ENCODE results near the gene PITPNB.

Gene PITPNB

DNA sequence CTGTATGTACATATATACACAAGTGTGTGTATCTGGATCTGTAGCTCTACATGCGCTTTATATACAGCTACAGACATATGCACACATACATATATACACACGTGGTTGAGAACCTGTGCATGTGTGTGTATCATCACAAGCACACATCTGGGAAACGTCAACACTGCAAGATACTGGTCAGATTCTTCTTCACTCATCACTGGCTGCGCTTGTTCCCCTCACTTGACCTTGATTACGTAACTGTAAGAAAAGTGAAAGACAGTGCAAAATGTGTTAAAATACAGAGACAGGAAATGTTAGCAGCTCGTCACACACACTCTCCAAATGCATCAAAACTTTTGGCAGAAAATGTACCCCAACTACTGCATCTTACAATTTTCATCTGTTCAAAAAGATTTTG lies 65.6 kb downstream of the PITPNB start:
- H3K4me1 ChIP-seq (ENCODE audit: control insufficient read depth, insufficient read depth, low read length): peaks cover 24% of the 10 kb centered on the region
- DNase-seq (ENCODE audit: low read depth): no peak
- H3K27me3 ChIP-seq (replicated peaks; ENCODE audit: control insufficient read depth, insufficient read depth, low read length): no peaks in the 10 kb centered on the region
- no peak overlapping the region for H3K4me3 ChIP-seq (ENCODE audit: low read length)
- no peaks in the 10 kb centered on the region for H3K9me3 ChIP-seq (ENCODE audit: control insufficient read depth, low read length)
- peaks cover 82% of the 10 kb centered on the region for H3K36me3 ChIP-seq (ENCODE audit: control insufficient read depth, insufficient read depth, low read length, severe bottlenecking)
- no peak overlapping the region for H3K9ac ChIP-seq (ENCODE audit: low read length)

DNA sequence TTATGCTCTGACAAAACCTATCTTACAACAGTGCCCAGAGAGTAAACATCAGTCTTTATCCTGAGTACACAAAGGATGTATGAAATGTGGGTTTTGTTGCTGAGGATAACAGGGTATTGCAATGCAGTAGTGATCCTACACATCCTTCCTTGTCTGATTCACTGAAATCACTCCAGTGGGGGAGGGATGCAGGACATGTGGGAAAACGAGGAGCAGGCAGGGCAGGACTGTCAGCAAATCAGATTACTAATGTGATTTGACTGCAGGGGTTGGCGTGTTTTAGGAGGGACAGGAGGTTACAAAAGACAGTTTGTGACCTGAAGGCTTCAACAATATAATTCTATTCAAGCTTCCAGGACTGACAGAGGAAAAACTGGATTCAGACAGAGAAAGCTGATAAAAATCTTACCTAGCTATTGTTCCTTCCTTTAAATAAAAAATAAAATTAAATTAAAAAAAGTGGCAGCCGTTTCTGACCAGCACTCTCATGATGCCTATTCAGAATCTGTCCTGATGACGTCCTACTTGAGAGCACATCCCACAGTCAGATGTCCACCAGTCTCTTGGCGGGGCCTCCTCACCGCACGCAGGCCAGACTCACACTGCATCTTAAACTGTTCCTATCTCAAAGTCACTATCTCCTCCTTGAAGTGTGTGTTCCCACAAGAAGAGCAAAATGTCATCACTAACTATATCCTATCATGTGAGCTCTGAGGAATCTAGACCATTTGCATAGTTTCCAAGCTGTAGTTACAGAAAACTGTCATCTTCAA lies 66.9 kb downstream of the PITPNB start:
- no peak overlapping the region for H3K4me3 ChIP-seq (ENCODE audit: low read length)
- peaks cover 78% of the 10 kb centered on the region for H3K36me3 ChIP-seq (ENCODE audit: control insufficient read depth, insufficient read depth, low read length, severe bottlenecking)

DNA sequence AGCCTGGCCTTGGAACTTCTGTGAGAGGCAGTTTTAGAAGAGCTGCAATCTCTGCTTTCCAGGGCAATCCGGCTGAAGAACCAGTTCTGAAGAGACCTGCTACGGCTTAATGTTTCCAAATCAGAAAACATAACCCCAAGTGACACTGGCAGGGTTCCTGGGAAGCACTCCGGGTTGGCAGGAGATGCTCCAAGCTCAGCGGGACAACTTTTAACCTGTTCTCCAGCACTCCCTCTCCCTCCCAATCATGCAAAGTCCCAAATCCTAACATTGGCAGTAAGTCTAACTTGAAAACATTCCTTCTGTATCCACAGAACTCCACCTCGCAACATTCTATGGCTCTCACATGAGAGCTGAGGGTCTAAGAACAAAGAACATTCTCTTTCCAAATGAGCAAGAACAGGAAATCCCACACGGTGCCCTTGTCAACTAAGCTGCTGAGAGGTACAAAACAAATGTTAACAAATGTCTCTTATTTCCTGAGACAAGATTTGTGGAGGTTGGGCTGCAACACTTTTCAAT lies 69.0 kb downstream of the PITPNB start:
- no peak overlapping the region for H3K9ac ChIP-seq (ENCODE audit: low read length)
- DNase-seq (ENCODE audit: low read depth): peak; percentile 53
- H3K27me3 ChIP-seq (replicated peaks; ENCODE audit: control insufficient read depth, insufficient read depth, low read length): no peaks in the 10 kb centered on the region
- H3K36me3 ChIP-seq (ENCODE audit: control insufficient read depth, insufficient read depth, low read length, severe bottlenecking): peaks cover 60% of the 10 kb centered on the region
- H3K9me3 ChIP-seq (ENCODE audit: control insufficient read depth, low read length): no peaks in the 10 kb centered on the region
- H3K4me3 ChIP-seq (ENCODE audit: low read length): no peak overlapping the region
- peaks cover 19% of the 10 kb centered on the region for H3K4me1 ChIP-seq (ENCODE audit: control insufficient read depth, insufficient read depth, low read length)

More for the DNA sequence above, 66.9 kb downstream of the PITPNB start:
- peaks cover 20% of the 10 kb centered on the region for H3K4me1 ChIP-seq (ENCODE audit: control insufficient read depth, insufficient read depth, low read length)
- H3K9ac ChIP-seq (ENCODE audit: low read length): no peak overlapping the region
- H3K9me3 ChIP-seq (ENCODE audit: control insufficient read depth, low read length): no peaks in the 10 kb centered on the region
- no peaks in the 10 kb centered on the region for H3K27me3 ChIP-seq (replicated peaks; ENCODE audit: control insufficient read depth, insufficient read depth, low read length)
- DNase-seq (ENCODE audit: low read depth): peak; percentile 39

DNA sequence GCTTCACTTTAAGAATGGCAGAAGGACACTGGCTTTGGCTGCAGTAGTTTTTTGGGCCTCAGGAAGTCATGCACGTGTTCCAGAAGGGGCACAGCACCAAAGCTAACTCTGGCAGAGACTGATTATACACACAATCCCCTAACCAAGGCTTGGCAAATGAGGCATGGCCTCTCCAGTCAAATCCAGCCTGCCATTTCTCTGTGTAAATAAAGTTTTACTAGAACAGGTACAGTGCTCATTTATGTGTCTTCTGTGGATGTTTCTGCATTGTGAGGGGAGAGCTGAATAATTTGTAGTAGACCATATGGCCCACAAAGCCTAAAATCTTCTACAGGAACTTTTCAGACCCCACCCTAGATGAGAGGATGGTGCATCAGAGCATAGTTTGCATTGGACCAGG lies 71.1 kb downstream of the PITPNB start:
- Histone ChIP-seq H3K36me3 (ENCODE audit: control insufficient read depth, insufficient read depth, low read length, severe bottlenecking) (peaks cover 44% of the 10 kb centered on the region), H3K27me3 (replicated peaks; ENCODE audit: control insufficient read depth, insufficient read depth, low read length) (no peaks in the 10 kb centered on the region), H3K4me3 (ENCODE audit: low read length) (no peak overlapping the region), H3K4me1 (ENCODE audit: control insufficient read depth, insufficient read depth, low read length) (peaks cover 16% of the 10 kb centered on the region), H3K9ac (ENCODE audit: low read length) (no peak overlapping the region), H3K9me3 (ENCODE audit: control insufficient read depth, low read length) (no peaks in the 10 kb centered on the region)
- no peak for DNase-seq (ENCODE audit: low read depth)

DNA sequence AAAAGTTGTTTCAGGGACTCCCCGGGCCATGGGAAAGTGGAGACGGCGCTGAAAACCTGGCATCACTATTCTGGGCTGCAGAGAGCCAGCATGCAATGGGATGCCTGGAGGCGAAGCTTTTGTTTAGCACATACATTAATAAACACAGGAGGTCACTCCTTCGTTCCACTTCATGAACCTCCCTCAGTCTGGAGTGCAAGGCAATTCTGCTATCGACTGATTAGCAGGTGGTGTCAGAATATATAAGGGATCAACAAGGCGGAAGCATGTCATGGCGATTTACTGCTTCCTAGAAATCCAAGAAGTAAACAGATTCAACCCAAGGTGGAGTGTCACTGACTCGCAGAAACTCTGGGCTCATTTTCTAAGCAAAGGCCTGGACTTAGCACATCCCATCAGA lies 72.1 kb downstream of the PITPNB start:
- no peaks in the 10 kb centered on the region for H3K27me3 ChIP-seq (replicated peaks; ENCODE audit: control insufficient read depth, insufficient read depth, low read length)
- H3K4me1 ChIP-seq (ENCODE audit: control insufficient read depth, insufficient read depth, low read length): peaks cover 27% of the 10 kb centered on the region
- no peak for DNase-seq (ENCODE audit: low read depth)
- H3K9ac ChIP-seq (ENCODE audit: low read length): no peak overlapping the region
- H3K36me3 ChIP-seq (ENCODE audit: control insufficient read depth, insufficient read depth, low read length, severe bottlenecking): peaks cover 33% of the 10 kb centered on the region
- H3K4me3 ChIP-seq (ENCODE audit: low read length): no peak overlapping the region
- no peaks in the 10 kb centered on the region for H3K9me3 ChIP-seq (ENCODE audit: control insufficient read depth, low read length)

DNA sequence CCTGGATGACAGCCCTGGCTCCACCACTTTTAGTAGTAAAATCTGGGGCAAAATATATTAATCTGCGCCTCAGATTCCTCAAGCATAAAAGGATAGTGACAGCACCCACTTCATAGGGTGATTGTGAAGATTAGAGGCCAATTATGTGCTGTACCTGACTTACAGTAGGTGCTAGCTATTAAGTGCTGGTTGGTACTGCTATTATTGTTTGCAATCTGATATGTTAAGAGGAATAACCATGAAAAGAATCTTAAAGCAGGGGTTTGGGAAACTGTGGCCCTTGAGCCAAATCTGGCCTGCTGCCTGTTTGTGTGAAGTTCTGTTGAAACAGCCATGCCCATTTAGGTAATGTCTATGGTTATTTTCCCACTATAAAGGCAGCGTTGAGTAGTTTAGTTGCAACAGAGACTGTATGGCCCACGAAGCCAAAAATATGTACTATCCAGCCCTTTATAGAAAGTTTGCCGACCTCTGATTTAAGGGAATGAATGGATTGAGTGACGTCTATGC lies 72.8 kb downstream of the PITPNB start:
- peaks cover 27% of the 10 kb centered on the region for H3K36me3 ChIP-seq (ENCODE audit: control insufficient read depth, insufficient read depth, low read length, severe bottlenecking)
- no peak for DNase-seq (ENCODE audit: low read depth)
- H3K4me3 ChIP-seq (ENCODE audit: low read length): no peak overlapping the region
- H3K27me3 ChIP-seq (replicated peaks; ENCODE audit: control insufficient read depth, insufficient read depth, low read length): no peaks in the 10 kb centered on the region
- no peaks in the 10 kb centered on the region for H3K9me3 ChIP-seq (ENCODE audit: control insufficient read depth, low read length)
- H3K4me1 ChIP-seq (ENCODE audit: control insufficient read depth, insufficient read depth, low read length): peaks cover 28% of the 10 kb centered on the region
- no peak overlapping the region for H3K9ac ChIP-seq (ENCODE audit: low read length)

DNA sequence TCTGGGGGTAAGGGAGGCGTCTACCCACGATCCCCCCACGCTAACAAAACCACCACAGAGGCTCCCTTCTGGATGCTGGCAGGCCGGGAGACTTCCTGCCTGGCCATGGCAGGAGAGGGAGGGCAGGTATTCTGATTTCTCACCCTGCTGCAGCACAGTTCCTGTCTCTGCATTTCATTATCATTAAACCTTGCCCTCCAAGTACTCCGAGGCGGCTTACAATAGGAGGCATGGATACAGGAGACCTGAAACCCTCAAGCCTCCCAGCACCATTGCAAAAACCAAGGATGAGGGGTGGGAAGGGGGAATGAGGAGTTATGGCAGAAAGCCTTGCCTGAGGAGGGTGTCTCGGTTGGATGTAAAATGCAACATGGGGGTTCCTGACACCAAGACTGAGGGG lies 73.4 kb downstream of the PITPNB start:
- Histone ChIP-seq H3K9ac (ENCODE audit: low read length) (no peak overlapping the region), H3K36me3 (ENCODE audit: control insufficient read depth, insufficient read depth, low read length, severe bottlenecking) (peaks cover 21% of the 10 kb centered on the region), H3K9me3 (ENCODE audit: control insufficient read depth, low read length) (no peaks in the 10 kb centered on the region), H3K4me1 (ENCODE audit: control insufficient read depth, insufficient read depth, low read length) (peaks cover 28% of the 10 kb centered on the region), H3K4me3 (ENCODE audit: low read length) (no peak overlapping the region), H3K27me3 (replicated peaks; ENCODE audit: control insufficient read depth, insufficient read depth, low read length) (no peaks in the 10 kb centered on the region)
- DNase-seq (ENCODE audit: low read depth): no peak

DNA sequence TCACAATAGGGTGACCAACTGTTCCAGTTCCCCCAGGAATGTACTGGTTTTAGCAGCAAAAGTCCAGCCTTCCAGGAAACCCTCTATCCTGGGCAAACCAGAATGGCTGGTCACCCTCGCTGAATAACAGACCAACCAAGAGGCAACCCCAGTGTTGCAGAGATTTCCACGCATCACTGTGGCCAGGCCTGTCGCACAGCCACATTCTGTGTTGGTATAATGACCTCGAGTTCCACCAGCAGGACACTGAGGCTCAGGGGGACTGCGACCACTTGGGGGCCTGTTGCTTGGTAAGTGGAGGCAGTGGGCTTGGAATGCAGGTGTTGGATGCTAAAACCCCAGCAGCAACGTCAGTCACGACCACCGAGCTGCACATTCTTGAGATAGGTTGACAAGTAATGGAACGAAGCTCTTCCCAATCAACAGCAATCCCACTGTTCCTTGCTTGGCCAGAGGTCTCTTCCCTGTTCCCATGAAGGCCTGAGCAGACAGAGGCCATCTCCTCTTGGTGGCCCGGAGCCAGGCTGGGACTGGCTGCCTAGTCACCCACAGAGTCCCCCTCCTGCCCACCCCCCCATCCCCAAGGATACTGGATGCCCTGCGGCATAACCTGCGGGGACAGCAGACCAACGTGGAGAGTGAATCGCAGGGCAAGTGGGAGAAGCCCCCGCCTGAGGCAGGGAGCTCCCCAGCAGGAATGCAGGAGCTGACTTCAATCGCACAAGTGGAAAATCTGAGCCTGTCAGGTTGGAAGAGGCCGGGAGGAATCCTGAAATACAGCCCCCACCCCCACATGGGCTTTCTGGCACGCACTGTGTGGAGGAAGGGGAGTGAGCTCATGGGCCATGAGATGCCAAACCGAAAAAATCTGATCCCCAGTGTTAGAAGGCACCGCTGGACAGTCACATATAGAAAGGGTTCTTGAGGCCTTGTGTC lies 74.1 kb downstream of the PITPNB start:
- Histone ChIP-seq H3K9me3 (ENCODE audit: control insufficient read depth, low read length) (no peaks in the 10 kb centered on the region), H3K27me3 (replicated peaks; ENCODE audit: control insufficient read depth, insufficient read depth, low read length) (no peaks in the 10 kb centered on the region), H3K9ac (ENCODE audit: low read length) (no peak overlapping the region), H3K4me3 (ENCODE audit: low read length) (no peak overlapping the region), H3K4me1 (ENCODE audit: control insufficient read depth, insufficient read depth, low read length) (peaks cover 22% of the 10 kb centered on the region), H3K36me3 (ENCODE audit: control insufficient read depth, insufficient read depth, low read length, severe bottlenecking) (peaks cover 17% of the 10 kb centered on the region)
- DNase-seq (ENCODE audit: low read depth): peak; percentile 53

DNA sequence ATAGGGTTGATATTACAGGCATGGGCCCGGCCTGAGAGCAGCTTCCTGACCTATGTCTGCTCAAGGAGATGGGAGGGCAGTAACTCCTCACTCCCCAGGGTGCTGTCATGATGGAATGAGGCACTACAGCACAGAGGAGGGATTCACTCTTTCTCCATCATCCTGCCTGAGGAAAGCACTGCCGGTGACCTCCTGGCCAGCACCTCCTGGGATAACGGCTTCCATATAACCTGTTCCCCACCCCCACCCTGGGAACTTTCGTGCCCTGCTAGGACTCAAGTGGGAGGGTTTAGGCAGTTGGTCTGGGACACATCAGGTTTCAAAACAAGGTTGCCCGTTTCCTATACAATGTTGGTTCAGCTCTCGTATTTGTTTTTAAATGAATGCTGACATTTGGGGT lies 74.8 kb downstream of the PITPNB start:
- H3K4me3 ChIP-seq (ENCODE audit: low read length): no peak overlapping the region
- H3K9me3 ChIP-seq (ENCODE audit: control insufficient read depth, low read length): no peaks in the 10 kb centered on the region
- no peak for DNase-seq (ENCODE audit: low read depth)
- H3K9ac ChIP-seq (ENCODE audit: low read length): no peak overlapping the region
- H3K27me3 ChIP-seq (replicated peaks; ENCODE audit: control insufficient read depth, insufficient read depth, low read length): no peaks in the 10 kb centered on the region
- H3K4me1 ChIP-seq (ENCODE audit: control insufficient read depth, insufficient read depth, low read length): peaks cover 17% of the 10 kb centered on the region
- peaks cover 17% of the 10 kb centered on the region for H3K36me3 ChIP-seq (ENCODE audit: control insufficient read depth, insufficient read depth, low read length, severe bottlenecking)

DNA sequence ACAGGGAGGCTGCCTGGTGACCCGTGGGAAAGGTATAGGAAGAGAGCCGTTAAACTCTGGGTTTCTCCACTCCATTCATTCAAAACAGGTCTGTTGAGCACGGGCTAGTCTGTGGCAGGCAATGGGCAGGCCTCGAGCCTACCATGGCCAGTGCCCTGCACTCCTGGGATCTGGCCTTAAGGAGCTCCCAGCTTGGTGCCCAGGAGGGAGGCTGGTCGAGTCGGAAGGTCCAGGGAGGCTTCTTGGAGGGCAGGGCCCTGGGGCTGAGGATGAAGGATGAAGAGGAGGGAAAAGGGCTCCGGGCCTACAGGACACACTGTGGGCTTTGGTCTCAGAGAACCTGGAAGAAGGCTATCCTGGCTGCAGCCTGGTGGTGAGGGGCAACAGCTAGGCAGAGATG lies 75.6 kb downstream of the PITPNB start:
- DNase-seq (ENCODE audit: low read depth): no peak
- Histone ChIP-seq H3K9ac (ENCODE audit: low read length) (peak overlapping the region; percentile 24), H3K36me3 (ENCODE audit: control insufficient read depth, insufficient read depth, low read length, severe bottlenecking) (peaks cover 12% of the 10 kb centered on the region), H3K4me1 (ENCODE audit: control insufficient read depth, insufficient read depth, low read length) (peaks cover 17% of the 10 kb centered on the region), H3K27me3 (replicated peaks; ENCODE audit: control insufficient read depth, insufficient read depth, low read length) (no peaks in the 10 kb centered on the region), H3K4me3 (ENCODE audit: low read length) (no peak overlapping the region), H3K9me3 (ENCODE audit: control insufficient read depth, low read length) (no peaks in the 10 kb centered on the region)
